Type B pancreatic cell (in vitro differentiated cells): ENCODE data around the gene HEBP1. TPM values are rescaled to one million over a fixed set of nuclear protein-coding genes. Genes with fewer than 3 reads are reported as not detected.

Experiments
- DNase-seq: peaks from one replicate; pipeline ENCODE4 v3.0.0; 2021; ENCODE audit warnings: mixed read lengths; ENCODE audit not compliant: unreplicated experiment; ENCODE audit errors: extremely low spot score
- H3K27ac Mint-ChIP-seq: 2 replicates; pipeline ENCODE4 v1.8.0; 2021; ENCODE audit warnings: mild to moderate bottlenecking, mixed read lengths
- H3K27me3 Mint-ChIP-seq: 2 replicates; pipeline ENCODE4 v1.8.0; 2021; ENCODE audit warnings: mixed read lengths
- H3K36me3 Mint-ChIP-seq: 2 replicates; pipeline ENCODE4 v1.8.0; 2021; ENCODE audit warnings: mixed read lengths
- H3K4me1 Mint-ChIP-seq: one replicate; pipeline ENCODE4 v1.8.0; 2021; ENCODE audit warnings: mixed read lengths; ENCODE audit not compliant: unreplicated experiment
- H3K4me3 Mint-ChIP-seq: 2 replicates; pipeline ENCODE4 v1.8.0; 2021; ENCODE audit warnings: mild to moderate bottlenecking, mixed read lengths
- H3K9me3 Mint-ChIP-seq: 2 replicates; pipeline ENCODE4 v1.8.0; 2021; ENCODE audit warnings: mixed read lengths
- total RNA-seq: library from RNA; stranded (reverse); gene quantifications from 2 replicates; pipeline ENCODE4 v1.2.1, GENCODE V29; 2021; ENCODE audit warnings: low replicate concordance
- TF ChIP-seq, protein P1 (sequence below): fragments of 200-600 bp; sonication (generic); conservative IDR thresholded peaks from 2 replicates; pipeline ENCODE4 v1.5.0; 2021; ENCODE audit warnings: antibody characterized with exemption, mild to moderate bottlenecking

HEBP1 gene
- total RNA-seq, 1 donor from 2014 or later, result 66.4 TPM

DNA sequence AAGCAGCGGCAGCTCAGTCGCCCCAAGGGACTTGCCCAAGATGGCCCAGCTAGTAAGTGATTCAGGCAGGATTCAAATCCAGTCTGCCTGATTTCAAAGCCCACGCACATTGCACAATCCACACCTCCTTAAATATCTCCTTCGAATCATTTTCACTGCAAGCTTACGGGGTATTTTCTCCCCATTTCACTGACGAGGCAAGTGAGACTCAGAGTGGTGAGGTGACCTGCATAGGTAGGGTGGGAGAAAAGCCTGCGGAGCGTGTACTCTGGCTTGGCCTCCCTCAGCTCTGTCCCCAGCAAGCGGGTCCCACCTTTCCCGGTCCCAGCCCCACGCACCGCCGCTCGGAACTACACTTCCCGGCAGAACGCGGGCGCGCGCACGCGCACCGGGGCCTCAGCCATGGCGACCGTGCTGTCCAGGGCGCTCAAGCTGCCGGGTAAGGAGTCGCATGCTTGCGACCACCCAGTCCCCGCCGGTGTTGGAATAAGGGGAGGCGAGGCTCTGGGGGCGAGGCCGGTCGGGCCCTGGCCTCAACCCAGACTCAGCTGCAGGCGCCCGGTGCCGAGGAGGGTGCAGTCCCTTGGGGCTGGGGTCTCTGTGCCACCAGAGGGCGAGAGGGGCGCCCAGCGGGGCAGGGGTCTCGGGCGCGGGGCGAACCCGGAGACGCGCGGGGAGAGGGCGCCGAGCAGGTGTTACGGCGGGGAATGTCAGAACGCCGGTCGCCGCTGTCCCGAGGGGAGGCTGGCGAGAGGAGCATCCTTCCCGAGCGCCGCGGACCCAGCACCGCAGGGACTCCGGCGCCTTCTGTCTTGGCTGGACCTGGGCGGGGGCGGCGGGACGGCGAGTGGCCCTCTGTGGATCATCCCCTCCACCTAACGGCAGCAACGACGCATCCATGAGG lies 44.2 kb upstream of the HEBP1 start, which contains the start of gene FAM234B:
FAM234B (plus strand) TSS at position 380 of the 904 bp plus-strand sequence; CDS start at position 403, 23 bp downstream.
- H3K4me1 Mint-ChIP-seq, result peaks cover 5% of the 10 kb centered on the region
- TF ChIP-seq, protein P1, sequence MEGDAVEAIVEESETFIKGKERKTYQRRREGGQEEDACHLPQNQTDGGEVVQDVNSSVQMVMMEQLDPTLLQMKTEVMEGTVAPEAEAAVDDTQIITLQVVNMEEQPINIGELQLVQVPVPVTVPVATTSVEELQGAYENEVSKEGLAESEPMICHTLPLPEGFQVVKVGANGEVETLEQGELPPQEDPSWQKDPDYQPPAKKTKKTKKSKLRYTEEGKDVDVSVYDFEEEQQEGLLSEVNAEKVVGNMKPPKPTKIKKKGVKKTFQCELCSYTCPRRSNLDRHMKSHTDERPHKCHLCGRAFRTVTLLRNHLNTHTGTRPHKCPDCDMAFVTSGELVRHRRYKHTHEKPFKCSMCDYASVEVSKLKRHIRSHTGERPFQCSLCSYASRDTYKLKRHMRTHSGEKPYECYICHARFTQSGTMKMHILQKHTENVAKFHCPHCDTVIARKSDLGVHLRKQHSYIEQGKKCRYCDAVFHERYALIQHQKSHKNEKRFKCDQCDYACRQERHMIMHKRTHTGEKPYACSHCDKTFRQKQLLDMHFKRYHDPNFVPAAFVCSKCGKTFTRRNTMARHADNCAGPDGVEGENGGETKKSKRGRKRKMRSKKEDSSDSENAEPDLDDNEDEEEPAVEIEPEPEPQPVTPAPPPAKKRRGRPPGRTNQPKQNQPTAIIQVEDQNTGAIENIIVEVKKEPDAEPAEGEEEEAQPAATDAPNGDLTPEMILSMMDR, result peak; percentile 55
- H3K36me3 Mint-ChIP-seq, result peaks cover 5% of the 10 kb centered on the region
- H3K27ac Mint-ChIP-seq, result peak within 1 kb of the TSS; percentile 52
- no peaks in the 10 kb centered on the region for H3K9me3 Mint-ChIP-seq
- H3K27me3 Mint-ChIP-seq, result peaks cover 3% of the 10 kb centered on the region
- H3K4me3 Mint-ChIP-seq, result peak within 1 kb of the TSS; percentile 89
- DNase-seq, result peak; percentile 86

DNA sequence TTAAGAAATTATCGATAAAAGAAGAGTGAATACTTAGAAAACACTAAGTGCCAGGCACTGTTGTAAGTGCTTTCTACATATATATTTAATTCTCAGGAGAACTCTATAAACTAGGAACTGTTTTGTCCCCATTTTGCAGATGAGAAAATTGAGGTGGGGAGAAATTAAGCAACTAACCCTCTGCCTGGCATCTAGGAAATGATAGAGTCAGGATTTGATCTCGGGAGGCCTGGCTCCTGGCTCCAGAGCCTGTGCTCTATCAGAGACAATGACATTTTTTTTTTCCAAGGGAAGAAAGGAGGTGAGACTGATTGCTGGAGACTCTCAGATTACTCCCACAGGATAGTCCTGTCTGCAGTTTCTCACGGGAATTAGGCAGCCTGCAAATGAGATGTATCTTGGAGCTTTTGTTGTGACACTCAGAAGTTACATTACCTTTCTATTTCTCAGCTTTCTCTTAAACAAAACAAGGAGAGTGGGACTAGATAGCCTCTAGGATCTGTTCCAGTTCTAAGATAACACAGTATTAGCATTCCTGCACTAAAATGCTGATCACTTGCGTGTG lies 42.7 kb upstream of the HEBP1 start:
- no peak for DNase-seq
- no peaks in the 10 kb centered on the region for H3K9me3 Mint-ChIP-seq
- H3K4me1 Mint-ChIP-seq, result peaks cover 5% of the 10 kb centered on the region
- peaks cover 3% of the 10 kb centered on the region for H3K27me3 Mint-ChIP-seq
- TF ChIP-seq, protein P1, result no peak
- no peaks in the 10 kb centered on the region for H3K36me3 Mint-ChIP-seq
- peak overlapping the region; percentile 89 for H3K4me3 Mint-ChIP-seq
- no peak overlapping the region for H3K27ac Mint-ChIP-seq

DNA sequence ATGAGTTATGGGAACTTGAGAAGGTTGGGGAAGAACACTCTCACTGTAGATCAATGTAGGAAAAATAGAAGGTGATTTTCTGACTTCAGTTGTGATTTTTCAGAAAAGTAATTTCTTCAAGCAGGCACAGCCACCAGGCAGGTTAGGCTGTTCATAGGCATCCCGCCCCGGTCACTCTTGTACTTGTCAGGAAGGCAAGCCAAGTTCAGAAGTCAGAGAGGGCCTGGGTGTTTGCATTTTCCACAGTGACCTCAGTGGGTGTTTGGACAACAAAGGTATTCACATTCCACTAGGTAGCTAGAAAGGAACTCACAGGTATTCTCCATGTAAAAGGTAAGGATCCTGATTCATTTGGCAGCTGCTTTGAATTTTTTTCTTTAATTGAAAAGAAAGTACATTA lies 41.2 kb upstream of the HEBP1 start:
- H3K27me3 Mint-ChIP-seq, result peaks cover 3% of the 10 kb centered on the region
- H3K9me3 Mint-ChIP-seq, result no peaks in the 10 kb centered on the region
- no peak overlapping the region for H3K27ac Mint-ChIP-seq
- H3K36me3 Mint-ChIP-seq, result no peaks in the 10 kb centered on the region
- TF ChIP-seq, protein P1, result no peak
- DNase-seq, result no peak
- peak overlapping the region; percentile 1 for H3K4me3 Mint-ChIP-seq
- H3K4me1 Mint-ChIP-seq, result peaks cover 5% of the 10 kb centered on the region

DNA sequence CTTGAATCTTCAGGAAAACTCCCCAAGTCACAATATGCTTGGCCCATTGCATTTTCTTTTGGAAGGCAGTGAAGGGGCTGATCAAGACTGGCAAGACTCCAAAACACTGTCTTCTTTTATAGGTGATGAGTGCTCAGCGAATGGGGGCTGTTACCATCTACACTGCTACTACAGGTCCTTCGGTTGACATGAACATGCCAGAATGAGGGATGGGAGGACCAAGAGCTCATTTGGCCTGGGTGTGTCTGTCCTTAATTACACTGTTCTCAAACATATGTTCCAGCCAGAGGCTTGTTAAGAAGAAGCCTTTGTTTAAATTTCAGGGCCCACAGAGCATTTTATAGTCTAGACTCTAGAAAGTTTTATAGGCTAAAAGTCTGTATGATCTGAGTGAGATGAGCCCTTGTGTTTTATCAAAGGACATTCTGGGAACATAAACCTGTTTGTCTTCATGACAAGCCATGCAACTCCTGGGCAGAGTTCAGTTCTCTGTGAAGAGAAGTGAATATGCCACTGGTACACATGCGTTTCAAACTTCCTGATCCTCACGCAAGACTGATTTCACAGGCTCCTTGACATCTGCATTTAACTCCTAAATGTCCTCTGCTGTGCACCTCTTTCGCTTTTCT lies 39.4 kb upstream of the HEBP1 start:
- DNase-seq, result no peak
- H3K36me3 Mint-ChIP-seq, result no peaks in the 10 kb centered on the region
- H3K9me3 Mint-ChIP-seq, result no peaks in the 10 kb centered on the region
- peaks cover 3% of the 10 kb centered on the region for H3K27me3 Mint-ChIP-seq
- no peak overlapping the region for H3K27ac Mint-ChIP-seq
- no peak overlapping the region for H3K4me3 Mint-ChIP-seq
- TF ChIP-seq, protein P1, result no peak
- peaks cover 5% of the 10 kb centered on the region for H3K4me1 Mint-ChIP-seq

DNA sequence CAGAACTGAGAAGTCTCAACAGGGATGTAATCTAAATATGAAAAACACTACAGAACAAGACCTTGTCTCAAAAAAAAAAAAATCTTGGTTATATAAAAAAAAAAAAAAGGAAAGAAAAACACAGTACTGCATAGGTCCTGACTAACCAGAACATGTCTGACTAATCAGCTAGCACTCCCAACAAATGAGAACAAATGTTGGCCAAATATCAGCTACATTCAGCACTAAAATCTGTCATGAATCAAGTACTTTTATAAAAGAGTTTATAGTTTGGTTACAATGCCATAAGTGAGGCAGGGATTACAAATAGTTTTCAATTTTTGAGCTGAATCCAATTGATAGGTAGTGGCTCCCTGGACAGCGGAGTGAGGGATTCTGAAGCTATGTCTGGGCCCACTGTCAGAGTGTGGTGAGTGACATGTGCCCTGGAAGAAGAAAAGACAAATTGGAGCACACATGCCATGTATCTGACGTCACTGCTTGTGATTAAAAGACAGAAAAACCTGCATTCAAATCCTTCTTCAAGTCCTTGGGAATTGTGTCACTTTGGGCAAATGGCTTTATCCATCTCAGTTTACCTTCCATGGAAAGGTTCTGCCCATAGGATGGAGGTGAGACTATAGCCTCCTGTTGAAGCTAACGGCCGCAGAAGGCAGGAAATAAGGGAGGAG lies 38.6 kb upstream of the HEBP1 start:
- no peak for DNase-seq
- H3K4me3 Mint-ChIP-seq, result no peak overlapping the region
- TF ChIP-seq, protein P1, result no peak
- peaks cover 3% of the 10 kb centered on the region for H3K27me3 Mint-ChIP-seq
- no peaks in the 10 kb centered on the region for H3K36me3 Mint-ChIP-seq
- no peaks in the 10 kb centered on the region for H3K9me3 Mint-ChIP-seq
- peaks cover 5% of the 10 kb centered on the region for H3K4me1 Mint-ChIP-seq
- H3K27ac Mint-ChIP-seq, result peak overlapping the region; percentile 15
